GM06990 (cell line): ENCODE measurements around the gene TMEM187.

ENCODE experiments used
- DNase-seq: peaks from one replicate; pipeline ENCODE4 v3.0.0-alpha.2; 2011; ENCODE audit not compliant: insufficient read length; ENCODE audit errors: extremely low read depth
- H3K27me3 ChIP-seq: replicated peaks from 2 replicates; pipeline ENCODE4 v1.6.0; 2011; ENCODE audit warnings: low read length; ENCODE audit not compliant: control insufficient read depth, insufficient read depth
- H3K36me3 ChIP-seq: 2 replicates; pipeline ENCODE4 v1.5.1; 2011; ENCODE audit warnings: low read length; ENCODE audit not compliant: control insufficient read depth, insufficient read depth
- H3K4me3 ChIP-seq: replicated peaks from 2 replicates; pipeline ENCODE4 v1.5.1; 2011; ENCODE audit warnings: low read depth, mild to moderate bottlenecking, control low read depth, low read length
- TF ChIP-seq, protein P1 (sequence below): IDR thresholded peaks from 2 replicates; pipeline ENCODE4 v1.5.1; 2011; ENCODE audit warnings: low read length, control low read depth, mild to moderate bottlenecking, inconsistent platforms; ENCODE audit not compliant: insufficient read depth, poor library complexity, severe bottlenecking

TMEM187 gene

GRCh38 chrX:154021131-154021611, 48.6 kb downstream of the TMEM187 start:
- H3K27me3 ChIP-seq, result no peaks in the 10 kb centered on the region
- no peak for DNase-seq
- H3K4me3 ChIP-seq, result no peak overlapping the region
- peaks cover 5% of the 10 kb centered on the region for H3K36me3 ChIP-seq
- TF ChIP-seq, protein P1, sequence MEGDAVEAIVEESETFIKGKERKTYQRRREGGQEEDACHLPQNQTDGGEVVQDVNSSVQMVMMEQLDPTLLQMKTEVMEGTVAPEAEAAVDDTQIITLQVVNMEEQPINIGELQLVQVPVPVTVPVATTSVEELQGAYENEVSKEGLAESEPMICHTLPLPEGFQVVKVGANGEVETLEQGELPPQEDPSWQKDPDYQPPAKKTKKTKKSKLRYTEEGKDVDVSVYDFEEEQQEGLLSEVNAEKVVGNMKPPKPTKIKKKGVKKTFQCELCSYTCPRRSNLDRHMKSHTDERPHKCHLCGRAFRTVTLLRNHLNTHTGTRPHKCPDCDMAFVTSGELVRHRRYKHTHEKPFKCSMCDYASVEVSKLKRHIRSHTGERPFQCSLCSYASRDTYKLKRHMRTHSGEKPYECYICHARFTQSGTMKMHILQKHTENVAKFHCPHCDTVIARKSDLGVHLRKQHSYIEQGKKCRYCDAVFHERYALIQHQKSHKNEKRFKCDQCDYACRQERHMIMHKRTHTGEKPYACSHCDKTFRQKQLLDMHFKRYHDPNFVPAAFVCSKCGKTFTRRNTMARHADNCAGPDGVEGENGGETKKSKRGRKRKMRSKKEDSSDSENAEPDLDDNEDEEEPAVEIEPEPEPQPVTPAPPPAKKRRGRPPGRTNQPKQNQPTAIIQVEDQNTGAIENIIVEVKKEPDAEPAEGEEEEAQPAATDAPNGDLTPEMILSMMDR, result no peak

- Histone ChIP-seq H3K27me3 (no peaks in the 10 kb centered on the region), H3K4me3 (no peak overlapping the region), H3K36me3 (no peaks in the 10 kb centered on the region; the same call in 1 of the 2 replicates)
- no peak for DNase-seq
- TF ChIP-seq, protein P1, result no peak
These were observed 49.6 kb downstream of the TMEM187 start for GRCh38 chrX:154022108-154022507.

GRCh38 chrX:154023276-154024000, 50.9 kb downstream of the TMEM187 start:
- H3K27me3 ChIP-seq, result no peaks in the 10 kb centered on the region
- DNase-seq, result no peak
- no peaks in the 10 kb centered on the region; the same call in 1 of the 2 replicates for H3K36me3 ChIP-seq
- TF ChIP-seq, protein P1, result no peak
- H3K4me3 ChIP-seq, result no peak overlapping the region

- no peaks in the 10 kb centered on the region for H3K27me3 ChIP-seq
- TF ChIP-seq, protein P1, result no peak
- no peak for DNase-seq
- H3K36me3 ChIP-seq, result no peaks in the 10 kb centered on the region; the same call in none of the 2 replicates
- no peak overlapping the region for H3K4me3 ChIP-seq
These were observed 51.7 kb downstream of the TMEM187 start for GRCh38 chrX:154024271-154024670.

GRCh38 chrX:154025230-154025629, 52.7 kb downstream of the TMEM187 start:
- Histone ChIP-seq H3K27me3 (no peaks in the 10 kb centered on the region), H3K4me3 (no peak overlapping the region), H3K36me3 (no peaks in the 10 kb centered on the region; the same call in none of the 2 replicates)
- TF ChIP-seq, protein P1, result no peak
- no peak for DNase-seq
